Measurements from ENCODE around the gene FBXO39.

DNA sequence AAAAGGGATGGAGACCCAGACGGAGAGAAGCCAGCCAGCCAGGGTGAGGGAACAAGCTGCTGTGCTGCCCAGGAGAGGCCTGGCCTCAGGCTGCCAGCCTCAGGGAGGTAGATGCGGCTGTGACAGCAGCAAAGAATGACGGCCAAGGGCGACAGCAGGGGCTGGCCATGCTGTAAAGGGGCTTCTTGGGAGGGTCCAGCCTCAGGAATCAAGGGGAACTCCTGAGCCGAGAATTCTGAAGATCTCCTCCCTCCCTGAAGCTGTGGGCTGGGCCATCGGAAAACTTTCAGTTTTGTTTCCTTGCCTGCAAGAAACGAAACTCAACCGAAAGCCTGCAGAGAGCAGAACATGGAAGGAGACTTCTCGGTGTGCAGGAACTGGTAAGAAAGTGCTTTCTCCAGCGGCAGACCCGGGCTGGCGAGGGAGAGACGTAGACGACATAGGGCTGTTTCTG, 20.3 kb upstream of the FBXO39 start, which contains the start of gene XAF1:
- TF ChIP-seq ZNF776 (tag by site-specific recombination; IDR thresholded peaks at IDR 0.05; ENCODE audit: borderline replicate concordance), result no peak
- TF ChIP-seq ZNF394 (tag by site-specific recombination; IDR thresholded peaks at IDR 0.05; ENCODE audit: borderline replicate concordance), result no peak
- no peak for TF ChIP-seq ZNF677 (tag by site-specific recombination; IDR thresholded peaks at IDR 0.05)
- TF ChIP-seq ZNF639 (tag by site-specific recombination; IDR thresholded peaks at IDR 0.05), result no peak
- no peak for TF ChIP-seq REST (tag by site-specific recombination; IDR thresholded peaks at IDR 0.05)
- TF ChIP-seq KLF10 (tag by site-specific recombination; IDR thresholded peaks at IDR 0.05), result no peak
- no peak for TF ChIP-seq YY1 (tag by site-specific recombination; IDR thresholded peaks at IDR 0.05)
- no peak for TF ChIP-seq SP2 (tag by site-specific recombination; IDR thresholded peaks at IDR 0.05)
- no peak for TF ChIP-seq ZNF341 (tag by site-specific recombination; IDR thresholded peaks at IDR 0.05; ENCODE audit: low read depth)
- TF ChIP-seq, protein P1, sequence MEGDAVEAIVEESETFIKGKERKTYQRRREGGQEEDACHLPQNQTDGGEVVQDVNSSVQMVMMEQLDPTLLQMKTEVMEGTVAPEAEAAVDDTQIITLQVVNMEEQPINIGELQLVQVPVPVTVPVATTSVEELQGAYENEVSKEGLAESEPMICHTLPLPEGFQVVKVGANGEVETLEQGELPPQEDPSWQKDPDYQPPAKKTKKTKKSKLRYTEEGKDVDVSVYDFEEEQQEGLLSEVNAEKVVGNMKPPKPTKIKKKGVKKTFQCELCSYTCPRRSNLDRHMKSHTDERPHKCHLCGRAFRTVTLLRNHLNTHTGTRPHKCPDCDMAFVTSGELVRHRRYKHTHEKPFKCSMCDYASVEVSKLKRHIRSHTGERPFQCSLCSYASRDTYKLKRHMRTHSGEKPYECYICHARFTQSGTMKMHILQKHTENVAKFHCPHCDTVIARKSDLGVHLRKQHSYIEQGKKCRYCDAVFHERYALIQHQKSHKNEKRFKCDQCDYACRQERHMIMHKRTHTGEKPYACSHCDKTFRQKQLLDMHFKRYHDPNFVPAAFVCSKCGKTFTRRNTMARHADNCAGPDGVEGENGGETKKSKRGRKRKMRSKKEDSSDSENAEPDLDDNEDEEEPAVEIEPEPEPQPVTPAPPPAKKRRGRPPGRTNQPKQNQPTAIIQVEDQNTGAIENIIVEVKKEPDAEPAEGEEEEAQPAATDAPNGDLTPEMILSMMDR (tag by site-specific recombination; IDR thresholded peaks at IDR 0.05), result no peak
- no peak for TF ChIP-seq ZFP3 (tag by site-specific recombination; IDR thresholded peaks at IDR 0.05; ENCODE audit: low read depth)
- TF ChIP-seq ZBTB21 (tag by site-specific recombination; IDR thresholded peaks at IDR 0.05), result no peak
